ENCODE measurements around the gene PRM2.
"Not testable (repeated sequence)": the region's sequence is repeated elsewhere in the genome, so short reads cannot be mapped to it uniquely, and the experiment has no call there.

Gene PRM2

DNA sequence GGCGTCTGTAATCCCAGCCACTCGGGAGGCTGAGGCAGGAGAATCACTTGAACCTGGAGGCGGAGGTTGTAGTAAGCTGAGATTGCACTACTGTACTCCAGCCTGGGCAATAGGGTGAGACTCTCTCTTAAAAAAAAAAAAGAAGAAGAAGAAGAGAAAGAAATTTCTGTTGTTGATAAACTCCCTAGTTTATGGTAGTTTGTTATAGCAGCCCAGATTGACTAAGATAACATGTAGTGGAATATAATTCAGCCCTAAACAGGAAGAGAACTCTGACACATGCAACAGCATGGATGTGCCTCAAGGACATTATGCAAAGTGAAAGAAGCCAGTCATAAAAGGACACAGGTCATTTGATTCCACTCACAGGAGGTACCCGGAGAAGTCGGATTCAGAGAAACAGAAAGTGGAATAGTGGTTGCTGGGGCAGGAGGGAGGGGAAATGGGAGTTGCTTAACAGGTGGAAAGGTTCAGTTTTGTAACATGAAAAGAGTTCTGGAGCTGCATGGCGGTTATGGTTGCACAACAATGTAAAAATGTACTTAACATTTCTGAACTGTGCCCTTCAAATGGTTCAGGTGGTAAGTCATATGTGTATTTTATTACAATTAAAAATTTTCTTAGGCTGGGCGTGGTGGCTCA, 30.8 kb upstream of the PRM2 start:
- DNase-seq = no peak

DNA sequence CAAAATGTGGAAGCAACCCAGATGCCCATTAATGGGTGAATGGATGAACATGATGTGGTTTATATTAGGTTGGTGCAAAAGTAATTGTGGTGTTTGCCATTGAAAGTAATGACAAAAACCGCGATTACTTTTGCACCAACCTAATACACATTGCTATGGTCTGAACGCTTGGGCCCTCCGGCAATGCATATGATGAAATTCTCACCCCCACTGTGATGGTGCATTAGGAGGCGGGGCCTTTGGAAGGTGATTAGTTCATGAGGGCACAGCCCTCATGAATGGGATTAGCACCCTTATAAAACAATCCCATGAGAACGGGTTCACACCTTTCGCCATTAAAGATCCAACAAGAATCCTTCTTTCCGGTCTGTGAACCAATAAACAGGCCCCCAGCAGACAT, 30.1 kb upstream of the PRM2 start:
- no peak for DNase-seq

DNA sequence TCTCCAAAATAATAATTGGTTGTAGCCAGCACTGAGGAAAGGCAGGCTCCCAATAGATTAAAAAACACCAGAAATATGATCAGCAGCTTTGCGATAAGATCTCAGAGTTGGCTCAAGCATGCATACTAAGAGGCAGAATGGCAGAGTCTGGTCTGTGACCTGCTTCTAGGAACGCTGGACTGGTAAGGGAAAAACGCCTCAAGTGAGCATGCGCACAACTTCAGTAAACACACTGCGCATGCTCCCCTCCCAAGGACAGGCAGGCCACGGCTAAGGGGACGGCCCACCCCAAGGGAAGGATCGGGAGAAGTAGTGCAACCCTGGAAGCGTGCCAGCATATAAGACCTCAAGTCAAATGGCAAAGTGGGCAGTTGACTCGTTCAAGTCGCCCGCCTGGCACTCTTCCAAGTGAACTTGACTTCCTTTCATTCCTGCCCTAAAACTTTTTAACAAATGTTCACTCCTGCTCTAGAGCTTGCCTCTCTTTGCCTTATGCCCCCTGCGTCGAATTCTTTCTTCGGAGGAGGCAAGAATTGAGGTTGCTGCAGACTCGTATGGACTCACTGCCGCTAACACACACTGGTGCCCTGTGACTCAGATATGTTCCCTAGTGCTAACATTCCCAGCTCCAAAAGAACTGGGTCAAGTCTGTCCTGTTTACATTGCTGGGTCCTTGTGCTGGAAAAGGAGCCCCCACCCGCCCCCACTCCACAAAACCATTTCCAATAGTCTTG, 27.3 kb upstream of the PRM2 start:
- DNase-seq = no peak

DNA sequence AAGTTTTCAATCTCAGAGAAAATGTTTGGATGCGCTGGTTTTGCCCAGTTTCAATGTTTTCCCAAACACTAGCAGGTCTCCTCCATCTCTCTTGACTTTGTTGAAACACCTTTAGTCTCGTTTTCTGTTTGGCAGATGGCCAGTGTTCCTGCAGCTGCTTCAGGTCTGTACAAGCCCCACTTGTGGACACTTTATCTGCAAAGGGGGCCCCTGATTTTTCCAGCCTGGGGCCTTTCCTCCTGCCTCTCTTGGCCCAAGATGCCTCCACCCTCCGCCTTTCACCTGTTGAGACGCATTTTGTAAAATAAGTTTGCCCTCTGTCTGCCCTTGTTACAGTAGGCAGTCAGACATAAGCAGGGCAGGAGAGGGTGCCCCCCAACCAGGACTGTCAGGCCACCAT, 26.7 kb upstream of the PRM2 start:
- no peak for DNase-seq

DNA sequence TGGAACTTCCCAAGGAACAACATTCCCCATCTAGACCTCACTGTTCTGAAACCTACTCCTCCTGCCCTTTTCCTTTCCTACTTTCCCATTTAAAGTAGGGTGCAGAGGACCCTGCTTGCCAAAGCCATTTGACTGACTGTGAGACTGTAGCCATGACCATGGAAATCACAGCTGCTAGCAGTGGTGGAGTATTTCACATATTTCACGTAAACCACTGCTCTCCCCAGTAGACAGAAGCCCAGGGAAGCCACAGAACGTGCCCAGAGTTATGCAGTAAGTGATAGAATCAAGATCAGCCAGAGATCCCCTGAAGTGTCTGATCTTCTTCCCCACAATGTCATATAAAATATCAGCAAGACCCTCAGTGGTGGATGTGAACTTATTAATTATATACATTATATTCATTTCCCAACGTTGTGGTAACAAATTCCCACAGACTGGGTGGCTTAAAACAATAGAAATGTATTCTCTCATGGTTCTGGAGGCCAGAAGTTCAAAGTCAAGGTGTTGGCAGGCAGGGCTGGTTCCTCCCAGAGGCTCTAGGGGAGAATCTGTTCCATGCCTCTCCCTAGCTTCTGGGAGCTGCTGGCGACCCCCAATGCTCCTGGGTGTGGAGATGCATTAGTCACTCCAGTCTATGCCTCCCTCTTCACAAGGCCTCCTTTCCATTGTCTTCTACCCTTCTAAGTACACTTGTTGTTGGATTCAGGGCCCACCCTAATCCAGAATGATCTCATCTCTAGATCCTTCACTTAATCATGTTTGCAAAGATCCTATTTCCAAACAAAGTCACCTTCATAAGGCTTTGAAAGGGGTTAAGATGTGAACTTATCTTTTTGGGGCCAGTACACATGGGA, 25.6 kb upstream of the PRM2 start:
- no peak for DNase-seq

DNA sequence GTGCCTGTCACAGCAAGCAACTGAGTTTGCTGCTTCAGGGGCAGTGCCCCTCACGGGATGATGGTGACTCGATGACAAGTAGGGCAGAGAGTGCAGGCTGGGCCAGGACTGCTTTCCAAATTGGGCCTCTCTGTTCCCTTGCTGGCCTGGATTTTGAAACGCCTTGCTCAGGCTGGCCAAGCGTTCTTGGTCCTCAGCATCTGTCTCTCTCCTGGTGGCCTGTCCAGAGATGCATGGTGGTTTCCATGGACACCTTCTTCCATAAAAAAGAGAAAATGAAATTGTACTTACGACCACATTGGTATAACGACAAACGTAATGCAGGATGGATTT, 24.2 kb upstream of the PRM2 start:
- DNase-seq = no peak

DNA sequence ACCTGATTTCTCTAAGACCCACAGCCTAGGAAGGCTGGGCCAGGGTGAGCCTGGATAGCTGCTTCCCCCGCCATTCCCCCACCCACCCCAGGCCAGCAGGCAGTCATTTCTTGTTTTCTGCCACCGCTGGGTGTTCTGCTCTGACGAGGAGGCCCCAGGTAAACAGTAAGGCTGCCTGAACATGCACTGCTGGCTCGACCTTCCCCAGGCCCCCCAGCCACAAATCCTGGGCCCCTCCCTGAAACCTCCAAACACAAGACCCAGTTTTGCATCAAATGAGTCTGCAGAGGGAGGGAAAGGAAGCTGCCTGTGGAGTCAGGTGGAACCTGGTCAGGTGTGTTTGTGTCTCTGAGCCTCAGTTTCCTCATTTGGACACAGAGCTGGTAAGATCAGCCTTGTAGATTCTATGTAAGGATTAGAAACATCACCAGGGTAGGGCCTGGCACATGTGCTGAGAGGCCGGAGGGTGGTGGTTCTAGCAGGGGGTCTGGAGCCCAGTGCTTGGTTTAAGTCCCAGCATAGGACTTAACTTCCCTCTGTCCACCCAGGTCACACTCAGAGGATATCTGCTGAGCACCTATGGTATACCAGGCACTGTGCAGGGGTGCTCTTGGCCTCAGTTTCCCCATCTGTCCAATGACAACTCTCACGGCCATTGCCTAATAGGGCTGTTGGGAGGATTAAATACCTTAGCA, 23.7 kb upstream of the PRM2 start:
- DNase-seq = no peak

DNA sequence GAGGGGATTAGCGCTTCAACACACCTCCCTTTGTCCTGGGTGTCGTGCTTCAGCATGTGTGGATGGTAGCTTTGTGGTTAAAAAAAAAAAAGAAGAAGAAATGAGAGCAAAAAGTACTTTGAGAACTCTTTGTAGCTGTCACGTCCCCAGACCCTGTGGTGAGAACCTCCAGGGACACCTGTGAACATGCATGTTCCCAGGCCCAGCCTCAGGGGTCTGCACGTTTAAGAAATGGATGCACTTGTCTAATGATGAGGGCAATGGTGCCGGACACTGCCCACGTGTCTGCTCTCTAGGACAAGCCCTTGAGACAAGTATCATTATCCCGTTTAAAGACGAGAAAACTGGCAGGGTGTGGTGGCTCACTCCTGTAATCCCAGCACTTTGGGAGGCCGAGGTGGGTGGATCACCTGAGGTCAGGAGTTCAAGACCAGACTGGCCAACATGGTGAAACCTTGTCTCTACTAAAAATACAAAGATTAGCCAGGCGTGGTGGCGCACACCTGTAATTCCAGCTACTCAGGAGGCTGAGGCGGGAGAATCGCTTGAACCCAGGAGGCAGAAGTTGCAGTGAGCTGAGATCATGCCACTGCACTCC, 22.8 kb upstream of the PRM2 start:
- DNase-seq = not testable (repeated sequence)

DNA sequence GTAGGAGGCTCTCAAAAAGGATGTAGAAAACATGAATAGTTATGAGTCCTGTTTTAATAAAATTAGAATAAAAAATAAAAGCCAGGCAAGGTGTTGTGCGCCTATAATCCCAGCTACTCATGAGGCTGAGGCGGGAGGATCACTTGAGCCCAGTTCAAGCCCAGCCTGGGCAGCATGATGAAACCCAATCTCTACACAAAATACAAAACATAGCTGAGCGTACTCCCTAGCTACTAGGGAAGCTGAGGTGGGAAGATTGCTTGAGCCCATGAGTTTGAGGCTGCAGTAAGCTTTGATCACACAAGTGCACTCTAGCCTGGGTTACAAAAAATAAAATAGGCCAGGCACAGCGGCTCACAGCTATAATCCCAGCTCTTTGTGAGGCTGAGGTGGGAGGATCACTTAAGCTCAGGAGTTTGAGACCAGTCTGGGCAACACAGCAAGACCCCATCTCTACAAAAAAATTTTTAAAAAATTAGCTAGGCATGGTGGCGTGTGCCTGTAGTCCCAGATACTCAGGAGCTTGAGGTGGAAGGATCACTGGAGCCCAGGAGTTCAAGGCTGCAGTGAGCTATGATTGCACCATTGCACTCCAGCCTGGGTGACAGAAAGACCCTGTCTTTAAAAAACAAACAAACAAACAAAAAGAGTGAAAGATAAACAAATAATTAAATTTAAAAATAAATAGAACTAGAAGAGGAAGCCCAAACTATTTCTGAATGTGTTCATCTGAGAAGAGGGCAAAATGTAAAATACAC, 22.0 kb upstream of the PRM2 start:
- DNase-seq = no peak

DNA sequence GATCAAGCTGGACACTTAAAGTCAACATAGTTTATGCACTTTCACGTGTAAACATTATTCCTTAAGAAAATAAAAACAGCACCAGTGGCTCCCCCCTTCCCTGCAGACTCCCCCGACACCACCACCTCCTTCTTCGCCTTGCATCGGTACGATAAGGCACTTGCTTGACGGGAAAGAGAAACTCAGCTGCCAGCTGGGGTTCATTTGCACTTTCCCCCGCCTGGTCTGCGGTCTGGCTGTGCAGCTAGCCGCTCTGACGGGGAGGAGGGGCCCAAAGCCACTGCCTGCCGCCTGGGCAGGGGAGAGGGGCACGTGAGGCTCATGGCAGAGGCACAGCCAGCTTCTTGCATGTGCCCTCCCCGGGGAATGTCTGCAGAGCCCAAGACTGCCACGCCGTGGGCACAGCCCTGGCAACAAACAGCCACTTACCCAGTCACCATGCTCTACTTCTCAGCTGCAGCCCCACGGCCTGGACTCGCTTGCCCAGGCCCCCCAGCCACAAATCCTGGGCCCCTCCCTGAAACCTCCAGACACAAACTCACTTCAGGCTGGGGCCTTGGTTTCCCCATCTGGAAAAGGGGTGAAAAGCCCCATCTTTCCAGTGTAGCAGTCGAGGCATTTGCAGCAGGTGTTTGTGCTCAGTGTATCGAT, 21.3 kb upstream of the PRM2 start:
- peak; percentile 75 to 78 for DNase-seq

DNA sequence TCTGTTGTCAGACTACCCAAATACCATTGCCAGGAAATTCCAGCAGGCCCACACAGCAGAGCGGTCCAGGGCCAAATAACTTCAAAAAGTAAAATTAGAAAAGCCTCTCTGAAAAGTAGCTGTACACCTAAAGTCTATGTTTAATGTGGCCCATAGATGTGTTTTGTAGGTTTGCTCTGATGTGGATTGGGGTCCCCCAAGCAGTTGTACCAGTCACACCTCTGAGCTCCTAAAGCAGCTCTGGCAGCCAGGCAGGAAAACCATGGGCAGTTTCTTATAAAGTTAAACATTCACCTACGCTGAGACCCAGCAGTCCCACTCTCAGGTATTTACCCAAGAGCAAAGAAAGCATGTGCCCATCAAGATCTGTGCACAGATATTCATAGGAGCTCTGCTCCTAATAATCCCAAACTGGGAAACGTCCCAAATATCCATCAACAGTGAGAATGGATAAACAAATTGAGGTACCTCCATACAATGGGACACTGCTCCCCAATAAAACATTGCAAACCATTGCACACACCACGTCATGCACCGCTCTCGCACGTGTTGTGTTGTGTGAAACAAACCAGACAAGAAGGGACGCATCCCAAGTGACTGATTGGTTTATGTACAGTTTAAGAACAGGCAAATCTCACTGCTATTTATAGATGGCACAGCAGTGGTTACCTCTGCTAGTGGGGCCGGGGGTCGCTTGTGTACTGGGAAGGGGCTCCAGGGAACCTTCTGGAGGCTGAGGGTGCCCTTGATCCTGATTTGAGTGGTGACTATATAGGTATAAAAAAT, 20.6 kb upstream of the PRM2 start:
- DNase-seq = no peak

DNA sequence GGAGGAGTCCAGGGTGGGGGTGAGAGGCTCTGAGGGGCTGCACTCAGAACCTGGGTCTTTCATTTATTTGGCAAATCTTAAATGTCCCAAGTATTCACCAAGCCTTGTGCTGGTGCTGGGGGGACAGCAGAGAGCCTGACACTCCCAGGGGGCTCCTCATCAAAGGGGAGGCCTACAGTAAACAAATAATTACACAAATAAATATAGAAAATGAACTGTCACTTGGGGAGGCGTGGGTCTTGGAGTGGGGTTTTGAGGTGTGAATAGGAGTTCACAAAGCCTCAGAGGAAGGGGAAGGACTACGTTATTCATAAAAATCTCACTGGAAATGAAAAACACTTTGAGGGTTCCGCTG, 20.0 kb upstream of the PRM2 start:
- DNase-seq = no peak

DNA sequence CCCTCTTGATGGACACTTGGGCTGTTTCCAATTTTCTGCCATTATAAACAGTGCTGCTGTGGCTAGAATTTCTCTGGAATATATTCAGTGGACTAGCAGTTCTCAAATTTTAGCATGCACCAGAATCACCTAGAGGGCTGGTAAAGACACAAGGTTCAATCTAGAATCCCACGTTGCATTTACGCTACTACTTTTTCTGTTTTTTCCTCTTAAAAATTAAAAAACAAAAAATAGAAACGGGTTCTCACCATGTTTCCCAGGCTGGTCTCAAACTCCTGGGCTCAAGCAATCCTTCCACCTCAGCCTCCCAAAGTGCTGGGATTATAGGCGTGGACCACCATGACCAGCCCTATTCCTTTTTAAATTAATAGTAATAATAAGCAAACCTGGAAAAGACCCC, 19.4 kb upstream of the PRM2 start:
- no peak for DNase-seq

DNA sequence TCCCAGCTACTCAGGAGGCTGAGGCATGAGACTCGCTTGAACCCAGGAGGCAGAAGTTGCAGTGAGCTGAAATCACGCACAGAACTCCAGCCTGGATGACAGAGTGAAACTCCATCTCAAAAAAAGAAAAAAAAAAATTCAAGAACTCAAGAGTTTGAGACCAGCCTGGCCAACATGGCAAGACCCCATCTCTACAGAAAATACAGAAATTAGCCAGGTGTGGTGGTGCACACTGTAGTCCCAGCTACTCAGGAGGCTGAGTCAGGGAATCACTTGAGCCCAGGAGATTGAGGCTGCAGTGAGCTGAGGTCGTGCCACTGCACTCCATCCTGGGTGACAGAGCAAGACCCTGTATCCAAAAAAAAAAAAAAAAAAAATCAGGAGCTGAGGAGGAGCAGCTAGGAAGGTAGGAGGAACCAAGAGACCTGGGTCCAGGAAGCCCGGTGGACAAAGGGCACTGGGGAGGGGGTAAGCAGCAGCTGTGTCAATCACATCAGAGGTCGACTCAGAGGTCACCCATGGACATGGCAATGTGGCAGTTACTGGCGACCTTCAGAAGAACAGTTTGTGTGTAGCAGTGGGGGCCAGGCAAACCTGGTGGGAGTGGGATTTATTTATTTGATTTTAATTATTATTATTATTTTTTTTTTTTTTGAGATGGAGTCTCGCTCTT, 15.9 kb upstream of the PRM2 start:
- no peak for DNase-seq

DNA sequence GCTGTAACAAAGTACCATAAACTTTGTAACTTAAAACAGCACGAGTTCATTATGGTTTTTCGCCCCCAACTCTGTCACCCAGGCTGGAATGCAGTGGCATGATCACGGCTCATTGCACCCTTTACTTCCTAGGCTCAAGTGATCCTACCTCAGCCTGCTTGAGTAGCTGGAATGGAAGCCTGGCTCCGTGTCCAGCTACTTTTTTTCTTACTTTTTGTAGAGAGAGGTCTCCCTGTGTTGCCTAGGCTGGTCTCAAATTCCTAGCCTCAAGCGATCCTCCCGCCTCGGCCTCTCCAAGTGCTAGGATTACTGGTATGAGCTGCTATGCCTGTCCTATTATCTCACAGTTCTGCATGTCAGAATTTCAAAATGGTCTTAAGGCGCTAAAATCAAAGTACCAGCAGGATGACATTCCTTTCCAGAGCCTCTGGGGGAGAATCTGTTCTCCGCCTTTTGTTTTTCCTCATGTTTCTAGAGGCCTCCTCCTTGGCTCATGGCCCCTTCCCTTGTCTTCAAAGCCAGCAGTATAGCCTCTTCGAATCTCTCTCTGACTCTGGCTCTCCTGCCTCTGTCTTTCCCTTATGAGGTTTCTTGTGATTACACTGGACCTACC, 14.9 kb upstream of the PRM2 start:
- DNase-seq = no peak

DNA sequence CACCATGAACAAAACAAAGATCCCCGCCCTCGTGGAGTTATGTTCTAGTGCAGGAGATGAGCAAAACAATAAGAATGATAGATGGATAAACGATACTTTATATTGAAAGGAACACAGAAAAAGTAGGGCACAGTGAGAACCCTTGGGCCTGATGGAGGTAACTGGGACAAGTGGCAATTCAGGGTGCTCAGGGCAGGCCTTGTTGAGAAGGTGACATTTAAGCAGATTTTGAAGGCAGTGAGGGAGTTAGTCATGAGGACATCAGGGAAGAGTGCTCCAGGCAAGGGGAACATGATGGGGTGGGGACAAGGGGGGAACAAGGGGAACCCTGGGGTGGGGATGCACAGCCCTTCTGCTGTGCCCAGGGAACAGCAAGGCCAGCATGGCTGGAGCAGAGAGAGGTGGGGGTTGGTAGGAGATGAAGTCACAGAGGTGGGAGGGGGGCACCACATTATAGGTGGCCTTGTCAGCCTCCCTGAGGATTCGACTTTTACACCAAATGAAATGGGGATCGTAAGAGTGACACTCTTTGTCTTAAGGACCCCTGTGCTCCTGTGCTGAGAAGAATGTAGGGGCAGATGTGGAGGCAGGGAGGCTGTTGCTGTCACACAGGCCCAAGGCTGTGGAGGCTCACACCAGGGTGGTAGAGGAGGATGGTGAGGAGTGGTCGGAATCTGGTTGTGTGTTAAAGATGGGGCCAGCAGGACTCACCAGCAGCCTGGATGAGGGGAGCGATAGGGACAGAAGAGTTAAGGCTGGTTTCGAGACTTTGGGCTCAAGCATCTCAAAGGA, 14.0 kb upstream of the PRM2 start:
- DNase-seq = no peak

DNA sequence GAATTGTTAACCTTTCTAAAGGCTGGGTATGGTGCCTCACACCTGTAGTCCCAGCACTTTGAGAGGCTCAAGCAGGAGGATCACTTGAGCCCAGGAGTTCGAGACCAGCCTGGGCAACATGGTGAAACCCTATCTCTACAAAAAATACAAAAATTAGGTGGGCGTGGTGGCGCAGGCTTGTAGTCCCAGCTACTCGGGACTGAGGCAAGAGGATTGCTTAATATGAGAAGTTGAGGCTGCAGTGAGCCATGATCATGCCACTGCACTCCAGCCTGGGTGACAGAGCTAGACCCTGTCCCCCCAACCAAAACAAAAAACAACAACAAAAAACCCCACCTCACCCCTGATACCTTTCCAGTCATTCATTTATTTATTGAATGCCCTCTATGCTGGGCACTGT, 13.4 kb upstream of the PRM2 start:
- DNase-seq = not testable (repeated sequence)

DNA sequence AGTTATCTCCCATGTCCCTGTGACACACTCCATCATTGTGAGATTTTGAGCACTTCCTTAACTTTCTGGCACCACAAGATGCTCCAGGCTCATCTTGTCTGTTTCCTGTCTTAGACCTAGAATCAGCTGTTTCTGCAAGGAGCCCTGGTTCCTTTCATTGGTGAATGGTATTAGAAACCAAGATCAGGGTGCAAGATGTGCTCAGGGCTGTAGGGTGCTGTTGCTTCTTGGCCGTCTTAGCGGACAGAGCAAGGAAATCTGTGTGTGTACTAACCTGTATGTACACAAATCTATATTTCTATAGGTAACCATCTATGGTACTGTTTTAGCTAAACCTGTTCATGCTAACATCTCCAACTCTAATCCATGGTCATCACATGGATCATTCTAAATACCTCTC, 12.9 kb upstream of the PRM2 start:
- no peak for DNase-seq

DNA sequence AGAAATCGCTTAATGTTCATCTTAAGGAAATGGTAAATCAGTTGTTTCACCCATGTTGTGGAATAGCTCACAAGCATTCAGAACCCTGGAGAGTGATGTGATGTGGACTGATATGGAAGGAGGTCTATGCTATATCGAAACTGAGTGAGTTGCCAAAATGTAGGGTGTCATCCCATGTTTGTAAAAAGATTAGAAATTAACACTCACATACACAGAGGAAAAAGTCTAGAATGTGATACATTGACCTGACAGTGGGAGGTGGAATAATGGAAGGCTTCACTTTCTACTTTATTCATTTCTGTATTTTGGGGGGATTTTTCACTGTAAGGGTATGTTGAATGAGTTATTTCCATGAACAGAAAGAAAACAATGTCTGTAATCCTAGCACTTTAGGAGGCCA, 9.6 kb upstream of the PRM2 start:
- no peak for DNase-seq
